Epithelial cell of esophagus (primary cell): Measurements from ENCODE around the gene HDAC4.

Experiments used
- DNase-seq: peaks from one replicate; pipeline ENCODE4 v3.0.0; 2010; ENCODE audit warnings: low read depth
- H3K4me3 ChIP-seq: 2 replicates; pipeline ENCODE4 v1.5.1; 2011; ENCODE audit warnings: mild to moderate bottlenecking, low read length, control low read depth
- CTCF ChIP-seq: IDR thresholded peaks from 2 replicates; pipeline ENCODE4 v1.5.1; 2011; ENCODE audit warnings: low read depth, mild to moderate bottlenecking, low read length, control low read depth, inconsistent platforms; ENCODE audit not compliant: insufficient read depth; ENCODE audit errors: missing control alignments

HDAC4 gene

GRCh38 chr2:239022437-239023260 is 378.2 kb downstream of the HDAC4 start:
- DNase-seq = no peak
- TF ChIP-seq CTCF = no peak
- no peak overlapping the region for H3K4me3 ChIP-seq

- no peak for TF ChIP-seq CTCF
- no peak for DNase-seq
- no peak overlapping the region for H3K4me3 ChIP-seq
Measured at GRCh38 chr2:239021651-239022436, 379.0 kb downstream of the HDAC4 start.

- no peak for TF ChIP-seq CTCF
- H3K4me3 ChIP-seq = no peak overlapping the region
- DNase-seq = no peak
Measured at GRCh38 chr2:239021224-239021623, 379.6 kb downstream of the HDAC4 start.

- no peak overlapping the region for H3K4me3 ChIP-seq
- TF ChIP-seq CTCF = no peak
Measured at GRCh38 chr2:239020541-239021041, 380.2 kb downstream of the HDAC4 start.

GRCh38 chr2:239019183-239019581 is 381.6 kb downstream of the HDAC4 start:
- H3K4me3 ChIP-seq = no peak overlapping the region
- no peak for TF ChIP-seq CTCF
- DNase-seq = no peak

More at GRCh38 chr2:239020541-239021041, 380.2 kb downstream of the HDAC4 start:
- DNase-seq = no peak

- no peak for TF ChIP-seq CTCF
- no peak for DNase-seq
- no peak overlapping the region for H3K4me3 ChIP-seq
Measured at GRCh38 chr2:239018271-239019182, 382.3 kb downstream of the HDAC4 start.
